CD1c-positive myeloid dendritic cell (primary cell): ENCODE data around the gene CERS5.

Experiments
- DNase-seq: peaks from one replicate; pipeline ENCODE4 v3.0.0-alpha.2; 2016; ENCODE audit errors: extremely low spot score

Gene CERS5, protein sequence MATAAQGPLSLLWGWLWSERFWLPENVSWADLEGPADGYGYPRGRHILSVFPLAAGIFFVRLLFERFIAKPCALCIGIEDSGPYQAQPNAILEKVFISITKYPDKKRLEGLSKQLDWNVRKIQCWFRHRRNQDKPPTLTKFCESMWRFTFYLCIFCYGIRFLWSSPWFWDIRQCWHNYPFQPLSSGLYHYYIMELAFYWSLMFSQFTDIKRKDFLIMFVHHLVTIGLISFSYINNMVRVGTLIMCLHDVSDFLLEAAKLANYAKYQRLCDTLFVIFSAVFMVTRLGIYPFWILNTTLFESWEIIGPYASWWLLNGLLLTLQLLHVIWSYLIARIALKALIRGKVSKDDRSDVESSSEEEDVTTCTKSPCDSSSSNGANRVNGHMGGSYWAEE

DNA sequence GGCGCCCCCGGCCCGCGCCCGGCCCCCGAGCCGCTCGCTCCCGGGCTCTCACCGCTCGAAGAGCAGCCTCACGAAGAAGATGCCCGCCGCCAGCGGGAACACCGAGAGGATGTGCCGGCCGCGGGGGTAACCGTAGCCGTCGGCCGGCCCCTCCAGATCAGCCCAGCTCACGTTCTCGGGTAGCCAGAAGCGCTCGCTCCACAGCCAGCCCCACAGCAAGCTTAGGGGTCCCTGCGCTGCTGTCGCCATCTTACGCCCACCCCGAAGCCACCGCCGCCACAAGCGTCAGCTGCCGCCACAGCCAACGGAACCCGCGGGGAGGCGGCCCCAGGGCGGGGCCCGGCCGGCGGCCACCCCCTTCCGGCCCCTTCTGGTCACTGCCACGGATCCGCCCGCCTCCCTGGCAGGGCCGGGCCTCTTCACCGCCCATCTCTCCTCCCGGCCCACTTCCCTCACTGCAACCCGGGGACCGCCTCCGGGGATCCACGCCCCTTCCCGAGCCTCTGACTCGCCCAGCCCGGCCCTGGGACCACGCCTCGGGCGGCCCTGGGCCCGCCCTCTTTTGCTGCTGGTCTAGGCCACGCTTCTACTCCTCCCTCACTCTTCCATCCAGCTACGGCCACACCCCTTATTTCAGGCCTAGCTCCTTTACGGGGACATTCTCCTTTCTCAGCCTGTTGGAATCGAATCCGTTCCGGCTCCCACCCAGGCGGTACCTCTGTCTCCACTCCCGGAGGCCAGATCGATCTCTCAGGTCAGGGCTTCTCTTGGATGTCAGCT, at the start of gene CERS5:
TSS of gene CERS5 (minus strand) at position 321 of the 780 bp plus-strand sequence. CDS start at position 249, 72 bp downstream.
- peak; percentile 98 for DNase-seq

DNA sequence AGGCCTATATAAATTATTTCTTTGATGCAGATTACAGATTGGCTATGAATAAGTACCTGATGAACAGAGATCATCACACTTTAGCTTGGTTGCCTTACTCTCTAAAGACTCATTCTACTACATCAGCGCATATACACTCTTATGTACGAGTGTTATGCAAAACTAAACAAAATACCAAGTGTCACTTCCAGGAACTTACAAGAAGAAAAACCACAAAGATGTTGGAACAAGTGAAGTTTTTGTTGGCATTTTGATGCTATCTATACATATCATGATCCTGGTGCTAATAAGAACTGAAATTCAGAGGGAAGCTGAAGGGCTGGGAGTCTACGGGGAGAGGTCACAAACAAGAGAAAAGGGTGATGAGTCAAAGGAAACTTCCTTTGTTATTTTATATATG, 47.9 kb upstream of the CERS5 start:
- DNase-seq = no peak

DNA sequence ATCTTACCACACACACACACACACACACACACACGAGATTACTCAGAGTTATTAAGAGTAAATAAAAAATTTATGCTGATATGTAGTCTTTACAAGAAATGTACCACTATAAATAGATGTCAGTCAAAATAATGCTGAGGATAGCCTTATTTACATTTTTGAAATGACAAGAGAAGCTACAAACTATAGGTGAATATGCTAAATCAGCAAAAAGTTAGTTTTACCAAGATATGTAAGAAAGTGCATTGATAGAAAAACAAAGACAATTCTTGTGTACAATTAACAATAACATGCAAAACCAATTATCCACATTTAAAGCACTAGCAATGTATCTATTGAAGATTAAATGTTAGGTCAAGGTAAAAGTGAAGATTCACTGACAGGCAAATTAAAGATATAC, 46.8 kb upstream of the CERS5 start:
- no peak for DNase-seq

DNA sequence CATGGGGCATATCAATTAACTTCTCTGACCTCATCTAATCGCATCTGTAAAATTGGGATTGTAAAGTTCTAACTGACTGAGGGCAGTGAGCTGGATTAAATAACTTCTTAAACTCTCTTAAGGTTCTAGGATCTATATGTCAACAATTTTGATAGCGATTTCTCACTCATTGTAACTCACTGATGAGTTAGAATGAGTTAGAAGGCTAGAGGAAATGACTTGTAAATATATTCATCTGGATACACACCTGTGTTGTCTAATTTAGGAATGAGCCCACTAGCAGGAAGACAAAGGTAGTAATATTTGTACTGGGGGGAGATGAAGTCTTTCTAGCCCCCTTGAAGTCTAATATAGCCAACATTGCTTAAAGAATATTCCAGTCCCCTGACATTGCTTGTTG, 46.3 kb upstream of the CERS5 start:
- no peak for DNase-seq

DNA sequence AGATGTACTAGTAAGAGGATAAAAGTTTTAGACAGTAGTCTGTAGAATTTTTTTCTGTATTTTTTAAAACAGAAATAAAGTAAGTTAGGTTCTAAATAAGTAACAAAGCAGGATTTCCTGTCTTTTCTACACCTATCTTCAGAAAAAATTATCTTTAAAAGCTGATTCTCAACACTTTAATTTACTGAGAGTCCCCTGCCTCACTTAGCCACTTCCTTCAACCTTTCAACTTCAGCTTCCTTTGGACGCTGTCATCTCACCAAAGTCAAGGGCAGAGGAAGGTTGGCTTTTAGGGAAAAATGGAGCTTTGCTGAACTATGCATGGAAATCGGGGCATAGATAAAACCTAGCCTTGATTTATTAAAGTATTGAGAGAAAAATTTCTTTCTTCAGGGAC, 44.9 kb upstream of the CERS5 start:
- DNase-seq = no peak

DNA sequence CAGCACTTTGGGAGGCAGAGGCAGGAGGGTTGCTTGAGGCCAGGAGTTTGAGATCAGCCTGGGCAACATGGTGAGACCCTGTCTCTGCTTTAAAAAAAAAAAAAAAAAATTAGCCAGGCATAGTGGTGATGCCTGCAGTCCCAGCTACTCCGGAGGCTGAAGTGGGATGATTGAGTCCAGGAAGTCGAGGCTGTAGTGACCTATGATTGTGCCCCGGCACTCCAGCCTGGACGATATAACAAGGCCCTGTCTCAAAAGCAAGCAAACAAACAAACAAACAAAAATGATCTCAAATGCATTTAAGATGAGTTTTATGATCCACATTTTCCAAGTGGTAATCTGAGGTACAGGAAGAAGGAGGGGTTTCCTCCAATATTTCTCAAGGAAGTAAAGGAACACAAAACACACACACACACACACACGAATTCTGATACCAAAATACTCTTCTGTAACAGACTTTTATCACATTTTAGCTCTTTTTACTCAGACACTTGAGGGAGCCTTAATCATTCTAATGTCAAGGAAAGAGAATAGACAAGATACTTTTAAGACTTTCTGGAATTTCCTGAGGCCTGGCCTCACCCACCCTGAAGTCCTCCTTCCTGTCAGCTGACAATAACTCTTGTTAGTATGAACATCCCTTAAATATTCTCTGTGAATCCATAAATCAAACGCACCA, 44.4 kb upstream of the CERS5 start:
- DNase-seq = no peak

DNA sequence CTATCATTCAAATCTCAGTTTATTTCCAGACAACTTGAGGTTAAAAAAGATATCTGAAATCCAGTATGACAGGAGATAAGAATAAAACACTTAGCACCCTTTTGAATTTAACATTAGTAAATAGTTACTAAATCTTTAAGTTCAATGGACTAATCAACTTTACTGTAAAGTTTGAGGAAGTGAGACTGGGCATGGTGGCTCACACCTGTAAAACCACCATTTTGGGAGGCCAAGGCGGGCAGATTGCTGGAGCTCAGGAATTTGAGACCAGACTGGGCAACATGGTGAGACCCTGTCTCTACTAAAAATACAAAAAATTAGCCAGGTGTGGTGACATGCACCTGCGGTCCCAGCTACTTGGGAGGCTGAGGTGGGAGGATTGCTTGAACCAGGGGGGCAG, 40.3 kb upstream of the CERS5 start:
- no peak for DNase-seq

DNA sequence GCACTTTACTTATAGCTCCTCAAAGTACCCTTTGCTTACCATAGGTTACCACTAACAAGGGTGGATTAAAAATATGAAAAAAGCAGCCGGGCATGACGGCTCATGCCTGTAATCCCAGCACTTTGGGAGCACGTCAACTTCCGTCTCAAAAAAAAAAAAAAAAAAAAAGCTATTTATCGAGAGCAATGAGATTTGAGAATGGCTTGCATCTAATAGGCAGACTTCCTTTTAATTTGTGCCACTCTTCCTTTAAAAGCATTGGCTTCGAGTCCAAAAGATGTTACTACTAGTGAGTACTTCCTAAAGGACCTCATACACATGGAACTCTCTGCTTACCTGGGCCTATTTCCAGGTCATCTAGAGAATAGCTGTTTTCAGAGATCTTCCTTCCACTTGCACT, 38.5 kb upstream of the CERS5 start:
- DNase-seq = no peak

DNA sequence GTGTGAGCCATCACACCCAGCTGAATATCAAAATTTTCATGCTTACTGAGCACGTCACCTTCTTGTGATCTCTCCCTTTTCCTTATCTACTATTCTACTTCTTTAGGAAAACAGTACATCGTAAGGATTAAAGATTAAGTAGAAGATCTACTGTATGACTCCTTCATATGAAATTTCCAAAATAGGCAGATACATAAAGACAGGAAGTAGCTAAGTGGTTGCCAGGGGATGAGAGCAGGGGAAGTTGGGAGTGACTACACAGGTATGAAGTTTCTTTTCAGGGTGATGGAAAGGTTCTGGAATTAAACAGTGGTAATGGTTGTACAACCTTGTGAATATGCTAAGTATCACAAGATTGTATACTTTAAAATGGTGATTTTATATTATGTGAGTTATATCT, 36.5 kb upstream of the CERS5 start:
- no peak for DNase-seq

DNA sequence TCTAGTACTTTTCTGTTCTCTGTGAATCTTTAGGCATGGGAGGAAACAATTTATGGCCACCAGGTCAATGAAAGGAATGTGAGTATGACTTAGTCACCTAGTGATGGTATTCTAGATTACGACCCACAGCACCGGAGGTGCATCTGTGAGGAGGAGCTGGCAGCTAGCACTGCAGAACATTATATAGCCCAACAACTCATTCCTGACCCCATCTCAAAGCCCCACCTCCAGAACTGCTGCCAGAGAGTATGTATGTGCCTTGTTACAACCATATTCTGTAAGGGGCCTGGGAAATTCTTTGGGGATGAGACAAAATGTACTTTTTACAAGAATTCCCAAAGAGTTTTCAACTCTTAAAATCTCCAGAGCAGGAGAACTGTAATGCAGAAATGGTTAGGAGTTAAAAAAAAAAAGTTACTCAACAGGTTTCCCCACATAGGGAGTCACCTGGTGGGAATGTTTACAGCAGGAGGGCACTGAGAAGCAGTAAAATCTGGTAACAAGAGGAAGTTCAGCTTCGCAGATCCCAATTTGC, 34.9 kb upstream of the CERS5 start:
- no peak for DNase-seq

DNA sequence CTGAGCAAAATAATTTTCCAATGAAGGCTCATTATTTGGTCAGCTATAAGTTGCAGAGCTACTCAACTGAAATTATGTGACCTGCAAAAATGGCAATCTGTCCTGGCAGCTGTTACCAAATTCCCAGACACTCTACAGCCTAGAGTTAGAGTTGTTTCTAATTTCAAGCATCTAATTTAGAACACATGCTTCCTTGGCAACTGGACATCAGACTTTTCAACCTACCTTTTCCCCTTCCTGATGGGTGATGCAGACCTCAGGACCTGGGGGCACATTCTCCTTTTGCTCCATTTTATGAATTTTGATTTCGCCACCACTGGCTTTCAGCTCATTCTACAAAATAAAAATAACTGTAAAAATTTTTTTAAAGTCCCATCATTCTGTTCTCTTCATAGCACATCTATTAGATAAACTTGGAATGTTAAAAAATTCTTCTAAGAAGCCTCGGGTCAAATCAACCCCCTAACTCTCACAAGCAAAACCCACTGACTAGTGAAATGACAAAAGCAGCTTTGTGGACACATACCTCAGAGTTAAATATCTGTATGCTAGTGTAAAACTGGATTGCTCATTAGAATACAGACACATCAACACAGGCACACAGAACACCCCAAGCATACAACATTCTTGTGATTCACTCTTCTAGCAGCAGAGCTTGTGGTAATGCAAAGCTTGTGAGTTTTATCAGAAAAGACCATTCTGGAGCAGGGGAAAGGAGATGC, 33.5 kb upstream of the CERS5 start:
- DNase-seq = no peak

DNA sequence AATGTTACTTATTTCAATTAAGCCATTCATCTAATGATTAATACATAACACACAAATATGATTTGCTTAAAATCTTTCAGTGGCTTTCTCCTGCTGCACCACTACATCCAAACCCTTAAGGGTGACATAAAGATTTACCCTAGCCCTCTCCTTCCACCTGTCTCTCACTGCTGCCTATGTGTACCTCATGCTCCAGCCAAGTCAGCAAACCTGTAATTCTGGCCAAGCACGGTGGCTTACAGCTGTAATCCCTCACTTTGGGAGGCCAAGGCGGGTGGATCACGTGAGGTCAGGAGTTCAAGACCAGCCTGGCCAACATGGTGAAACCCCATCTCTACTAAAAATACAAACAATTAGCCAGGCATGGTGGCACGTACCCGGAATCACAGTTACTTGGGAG, 31.7 kb upstream of the CERS5 start:
- DNase-seq = no peak

DNA sequence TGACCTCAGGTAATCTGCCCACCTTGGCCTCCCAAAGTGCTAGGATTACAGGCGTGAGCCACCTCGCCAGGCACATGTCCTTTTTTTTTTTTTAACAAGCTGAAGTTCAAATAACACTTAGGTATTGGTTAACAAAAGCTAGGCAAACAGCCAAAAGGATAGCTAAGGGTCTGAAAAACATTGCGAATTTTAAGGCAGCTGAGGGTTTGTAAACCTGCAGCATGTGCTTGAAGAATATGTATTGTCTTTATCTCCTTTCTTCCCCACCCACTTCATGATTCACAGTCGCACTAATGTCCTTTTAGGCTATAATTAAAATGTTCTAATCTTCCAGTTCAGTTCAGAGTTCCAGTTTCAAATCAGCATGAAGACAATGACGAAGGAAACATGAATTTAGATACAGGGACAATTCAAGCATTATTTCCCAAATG, 30.1 kb upstream of the CERS5 start:
- no peak for DNase-seq

DNA sequence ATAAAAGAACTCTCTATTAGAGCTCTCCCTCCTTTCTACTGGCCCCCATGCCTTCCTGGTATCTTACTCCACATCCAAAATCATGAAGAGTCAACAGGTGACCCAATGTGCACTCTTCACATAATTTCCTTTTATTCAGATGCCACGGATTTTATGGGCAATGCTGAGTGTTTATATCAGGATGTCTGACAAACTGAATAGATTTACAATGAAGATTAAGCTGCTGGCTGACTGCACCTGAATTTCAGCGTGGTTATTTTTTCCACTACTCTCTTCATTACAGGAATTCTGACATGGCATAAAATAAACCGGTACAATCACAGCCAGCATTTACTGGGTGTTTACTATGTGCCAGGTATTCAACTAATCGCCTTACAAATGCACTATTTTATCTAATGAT, 29.4 kb upstream of the CERS5 start:
- DNase-seq = no peak

DNA sequence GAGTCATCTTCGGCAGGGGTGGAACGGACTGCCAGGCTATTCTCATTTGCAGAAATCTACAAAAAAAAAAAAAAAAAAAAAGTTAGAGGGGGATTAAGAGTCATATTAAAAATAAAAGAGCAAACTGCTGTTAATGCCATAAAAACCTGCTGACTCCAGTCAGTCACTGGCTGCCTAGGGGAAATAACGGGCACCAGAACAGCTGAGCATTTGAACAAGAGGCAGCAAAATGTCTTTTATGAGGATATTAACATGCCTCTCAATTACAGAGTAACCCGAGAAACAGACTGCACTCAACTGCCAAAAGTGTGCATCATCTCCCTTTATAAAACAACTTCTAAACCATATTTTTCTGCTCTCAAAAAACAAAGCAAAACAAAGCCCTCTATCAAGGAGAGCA, 28.7 kb upstream of the CERS5 start:
- DNase-seq = no peak

DNA sequence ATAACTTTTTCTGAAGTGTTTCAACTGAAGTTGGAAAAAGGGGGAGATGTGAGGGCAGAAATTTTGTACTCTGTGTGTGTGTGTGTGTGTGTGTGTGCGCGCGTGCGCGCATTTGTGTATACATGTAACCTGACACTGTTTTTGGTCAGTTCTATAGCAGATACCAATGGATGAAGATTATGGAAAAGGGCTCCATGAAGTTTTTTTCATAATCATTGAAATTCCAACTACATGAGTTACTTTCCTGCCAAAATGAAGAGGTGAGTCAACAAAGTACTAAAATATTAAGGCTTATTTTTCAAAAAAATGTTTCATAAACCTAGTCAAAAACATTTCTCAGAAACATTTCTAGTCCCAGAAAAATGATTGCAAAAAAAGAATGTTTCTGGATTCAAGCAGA, 25.7 kb upstream of the CERS5 start:
- DNase-seq = no peak

DNA sequence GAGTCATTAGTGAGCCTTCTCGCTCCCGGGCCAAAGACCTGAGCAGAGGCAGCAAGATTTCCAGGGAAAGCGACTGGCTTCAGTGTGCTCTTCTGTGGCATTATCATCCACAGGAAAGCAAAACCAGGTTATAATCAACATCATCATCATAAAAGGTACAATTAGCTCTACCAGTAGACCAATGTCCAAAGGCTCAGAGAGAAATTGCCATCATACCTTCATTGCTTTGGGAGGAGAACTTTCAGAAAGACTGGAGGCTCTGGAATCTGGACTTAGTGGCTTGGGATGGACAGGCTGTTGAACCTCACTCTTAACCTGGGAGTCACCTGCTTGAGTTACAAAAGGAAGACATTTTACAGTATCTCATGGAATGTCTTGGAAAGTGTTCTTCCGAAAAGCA, 25.1 kb upstream of the CERS5 start:
- no peak for DNase-seq

DNA sequence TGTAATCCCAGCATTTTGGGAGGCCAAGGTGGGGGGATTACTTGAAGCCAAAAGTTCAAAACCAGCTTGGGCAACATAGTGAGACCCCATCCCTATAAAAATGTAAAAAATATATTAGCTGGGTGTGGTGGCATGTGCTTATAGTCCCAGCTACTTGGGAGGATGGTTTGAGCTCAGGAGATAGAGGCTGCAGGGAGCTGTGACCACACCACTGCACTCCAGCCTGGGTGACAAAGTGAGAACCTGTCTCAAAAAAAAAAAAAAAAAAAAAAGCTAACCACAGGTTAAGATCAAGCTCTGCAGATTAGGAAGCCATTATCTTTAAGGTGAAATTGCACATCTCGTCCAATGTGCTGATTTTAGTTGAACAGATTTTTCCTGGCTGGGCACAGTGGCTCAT, 23.7 kb upstream of the CERS5 start:
- DNase-seq = no peak

DNA sequence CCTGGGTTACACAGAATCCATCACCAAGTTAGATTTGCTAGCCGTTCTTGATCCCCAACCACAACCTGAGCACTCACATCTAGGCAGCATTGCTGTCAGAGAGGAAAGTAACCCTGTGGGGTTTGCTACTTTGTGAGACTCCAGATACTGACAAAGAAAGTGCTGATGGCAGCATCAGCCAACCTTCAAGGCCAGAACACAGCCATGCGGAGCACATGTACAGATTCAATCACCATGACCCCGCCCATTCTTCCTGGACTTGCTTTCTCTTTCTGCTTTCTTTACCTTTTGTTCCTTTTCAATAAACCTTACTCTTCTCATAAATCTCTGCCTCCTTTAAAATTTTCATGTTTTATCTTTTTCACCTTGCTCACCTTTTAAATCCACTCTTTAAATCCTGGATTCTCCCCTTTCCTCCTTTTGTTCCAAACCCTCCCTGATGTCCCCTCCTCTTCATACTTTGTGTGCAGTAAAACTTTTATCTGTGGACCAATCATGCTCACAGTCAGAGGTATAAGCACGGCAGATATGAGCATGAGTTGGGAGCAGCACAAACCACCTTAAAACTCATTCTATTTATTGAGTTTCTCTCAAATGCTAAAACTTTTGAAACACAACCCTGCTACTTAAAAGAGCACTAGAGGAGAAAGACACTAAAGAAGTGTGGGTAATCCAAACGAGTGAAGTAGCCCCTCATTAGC, 21.9 kb upstream of the CERS5 start:
- DNase-seq = no peak

DNA sequence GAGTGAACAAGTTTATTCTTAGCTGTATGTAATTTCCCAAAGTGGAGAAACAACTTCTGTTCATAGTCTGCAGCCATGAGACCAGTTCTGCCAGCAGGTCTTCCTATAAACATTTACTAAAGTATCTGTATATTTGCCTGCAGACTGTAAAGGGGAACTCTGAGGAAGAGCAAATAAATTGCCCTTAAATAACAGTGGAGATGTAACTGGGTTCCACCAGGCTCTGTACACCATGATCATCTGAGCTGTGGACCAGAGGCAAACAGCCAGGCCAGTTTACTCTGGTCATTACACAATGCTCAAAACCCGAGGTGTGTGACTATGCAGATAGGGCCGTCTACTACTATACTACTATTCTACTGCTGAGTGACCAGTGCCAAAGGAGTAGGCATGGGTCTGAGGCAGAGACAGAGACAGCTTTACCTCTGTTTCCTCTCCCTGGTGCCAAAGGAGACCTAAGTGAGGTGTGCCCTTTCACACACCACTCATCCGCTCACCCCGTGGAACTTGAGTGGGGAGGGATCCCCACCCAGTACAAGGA, 21.1 kb upstream of the CERS5 start:
- no peak for DNase-seq
